ENCODE results near the gene ARPC1B. TPM values are rescaled to one million over a fixed set of nuclear protein-coding genes. Genes with fewer than 3 reads are reported as not detected.

Gene ARPC1B
- total RNA-seq, 4 donors from 2014 or later = 24.7 to 38.7 (median 30.8) TPM

DNA sequence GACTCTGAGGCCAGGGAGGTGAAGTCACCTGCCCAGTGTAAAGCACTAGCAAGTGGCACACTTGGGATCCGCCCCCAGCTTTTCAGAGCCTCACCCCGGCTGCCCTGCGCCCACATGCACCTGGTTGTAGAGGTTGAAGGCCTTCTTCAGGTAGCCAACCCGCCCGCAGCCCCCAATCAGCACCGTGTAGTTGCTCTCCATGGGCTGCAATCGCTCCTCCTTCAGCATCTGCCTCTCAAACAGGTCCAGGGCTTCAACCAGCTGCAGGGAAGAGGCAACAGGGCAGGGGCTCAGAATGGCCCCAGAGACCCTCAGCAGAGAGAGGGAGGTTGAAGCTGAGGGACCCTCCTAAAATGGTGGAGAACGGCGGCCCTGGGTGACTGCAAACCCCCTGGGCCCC lies 58.6 kb downstream of the ARPC1B start:
- Histone ChIP-seq H3K4me1 (peaks cover 7% of the 10 kb centered on the region in 2 donors), H3K4me3 (no peak overlapping the region), H3K27me3 (no peaks in the 10 kb centered on the region), H3K27ac (no peak overlapping the region), H3K36me3 (peaks cover 0 to 64% of the 10 kb centered on the region in 2 donors), H3K9me3 (no peaks in the 10 kb centered on the region)
- in situ Hi-C loops (cut with MboI; ENCODE audit: low sequenced_read_pairs in 4 of 4) (no loop called here), intact Hi-C loops (cut with DNase I; ENCODE audit: low total_unique reads) (no loop called here)
- no peak for TF ChIP-seq POLR2A (IDR thresholded peaks at IDR 0.05)
- TF ChIP-seq, protein P1, sequence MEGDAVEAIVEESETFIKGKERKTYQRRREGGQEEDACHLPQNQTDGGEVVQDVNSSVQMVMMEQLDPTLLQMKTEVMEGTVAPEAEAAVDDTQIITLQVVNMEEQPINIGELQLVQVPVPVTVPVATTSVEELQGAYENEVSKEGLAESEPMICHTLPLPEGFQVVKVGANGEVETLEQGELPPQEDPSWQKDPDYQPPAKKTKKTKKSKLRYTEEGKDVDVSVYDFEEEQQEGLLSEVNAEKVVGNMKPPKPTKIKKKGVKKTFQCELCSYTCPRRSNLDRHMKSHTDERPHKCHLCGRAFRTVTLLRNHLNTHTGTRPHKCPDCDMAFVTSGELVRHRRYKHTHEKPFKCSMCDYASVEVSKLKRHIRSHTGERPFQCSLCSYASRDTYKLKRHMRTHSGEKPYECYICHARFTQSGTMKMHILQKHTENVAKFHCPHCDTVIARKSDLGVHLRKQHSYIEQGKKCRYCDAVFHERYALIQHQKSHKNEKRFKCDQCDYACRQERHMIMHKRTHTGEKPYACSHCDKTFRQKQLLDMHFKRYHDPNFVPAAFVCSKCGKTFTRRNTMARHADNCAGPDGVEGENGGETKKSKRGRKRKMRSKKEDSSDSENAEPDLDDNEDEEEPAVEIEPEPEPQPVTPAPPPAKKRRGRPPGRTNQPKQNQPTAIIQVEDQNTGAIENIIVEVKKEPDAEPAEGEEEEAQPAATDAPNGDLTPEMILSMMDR (IDR thresholded peaks at IDR 0.05 in 4 of 5, conservative IDR thresholded peaks at IDR 0.05 in 1 of 5) = no peak
- ATAC-seq = no peak
- no peak for DNase-seq

- Histone ChIP-seq H3K4me1 (peaks cover 28 to 37% of the 10 kb centered on the region in 2 donors), H3K36me3 (peaks cover 0 to 25% of the 10 kb centered on the region in 2 donors), H3K9me3 (no peaks in the 10 kb centered on the region), H3K4me3 (peak overlapping the region; percentile 83 to 99 (median 96)), H3K27me3 (no peaks in the 10 kb centered on the region), H3K27ac (peak overlapping the region; percentile 92 to 98 (median 96))
- in situ Hi-C loops (cut with MboI; ENCODE audit: low sequenced_read_pairs in 4 of 4) (no loop called here), intact Hi-C loops (cut with DNase I; ENCODE audit: low total_unique reads) (loop anchor here (1.0 to 2.0 kb wide), 3 partner anchors 29 to 67 kb away; partner anchors contain the start of genes ATP5MF, BUD31, PDAP1 and ZKSCAN5)
- ATAC-seq (peak; percentile 31 to 44), DNase-seq (no peak)
- TF ChIP-seq, protein P1 (IDR thresholded peaks at IDR 0.05 in 4 of 5, conservative IDR thresholded peaks at IDR 0.05 in 1 of 5) = no peak
- TF ChIP-seq POLR2A (IDR thresholded peaks at IDR 0.05) = no peak
These were observed 63.5 kb downstream of the ARPC1B start for GRCh38 chr7:99437946-99438572.

GRCh38 chr7:99438573-99439480 lies 64.3 kb downstream of the ARPC1B start, which contains the start of the genes CPSF4 and PTCD1:
Gene CPSF4, plus strand, starts transcription at chr7:99438943. Its CDS starts 140 bp downstream, at chr7:99439083.
Gene PTCD1, minus strand, starts transcription at chr7:99438798. Its CDS starts 3,556 bp downstream, at chr7:99435242.
- Histone ChIP-seq H3K9me3 (no peaks in the 10 kb centered on the region), H3K27me3 (no peaks in the 10 kb centered on the region), H3K4me1 (peaks cover 28 to 37% of the 10 kb centered on the region in 2 donors), H3K27ac (peak within 1 kb of the TSS; percentile 92 to 98 (median 96)), H3K4me3 (peak within 1 kb of the TSS; percentile 83 to 99 (median 96)), H3K36me3 (peaks cover 0 to 25% of the 10 kb centered on the region in 2 donors)
- in situ Hi-C loops (cut with MboI; ENCODE audit: low sequenced_read_pairs in 4 of 4) = no loop called here
- DNase-seq (peak; percentile 95 to 96), ATAC-seq (peak; percentile 94 to 97)
- intact Hi-C loops (cut with DNase I; ENCODE audit: low total_unique reads) = loop anchor here (1.0 to 2.0 kb wide), 3 partner anchors 28 to 66 kb away; partner anchors contain the start of genes ATP5MF, BUD31, PDAP1 and ZKSCAN5
- peak; percentile 78 to 85 for TF ChIP-seq POLR2A (IDR thresholded peaks at IDR 0.05)
- TF ChIP-seq, protein P1 (IDR thresholded peaks at IDR 0.05 in 4 of 5, conservative IDR thresholded peaks at IDR 0.05 in 1 of 5) = no peak

- Histone ChIP-seq H3K4me3 (peak overlapping the region; percentile 83 to 99 (median 96)), H3K9me3 (no peaks in the 10 kb centered on the region), H3K27ac (peak overlapping the region in 2 of 4 donors; percentile 92 to 98), H3K36me3 (peaks cover 5 to 21% of the 10 kb centered on the region in 2 donors), H3K4me1 (peaks cover 28 to 37% of the 10 kb centered on the region in 2 donors), H3K27me3 (no peaks in the 10 kb centered on the region)
- TF ChIP-seq, protein P1 (IDR thresholded peaks at IDR 0.05 in 4 of 5, conservative IDR thresholded peaks at IDR 0.05 in 1 of 5) = no peak
- no peak for TF ChIP-seq POLR2A (IDR thresholded peaks at IDR 0.05)
- intact Hi-C loops (cut with DNase I; ENCODE audit: low total_unique reads) (no loop called here), in situ Hi-C loops (cut with MboI; ENCODE audit: low sequenced_read_pairs in 4 of 4) (no loop called here)
- no peak for DNase-seq
- no peak for ATAC-seq
These were observed 65.7 kb downstream of the ARPC1B start for GRCh38 chr7:99440195-99440594.

Other genes starting within 250 kb of the ARPC1B start
- 10 to 100 TPM; 15.4 to 44.8 (median 18.3) TPM for gene SMURF1, start 230.6 kb upstream of the ARPC1B start, total RNA-seq
- gene KPNA7, start 166.6 kb upstream of the ARPC1B start, total RNA-seq = not detected
- not detected for gene MYH16, start 101.9 kb upstream of the ARPC1B start, total RNA-seq
- 10 to 100 TPM; 37.0 to 58.8 (median 44.1) TPM for gene ARPC1A, start 48.8 kb upstream of the ARPC1B start, total RNA-seq
- gene PDAP1, start 33.9 kb downstream of the ARPC1B start, total RNA-seq = 100 to 1,000 TPM in 3 of 4 donors, 10 to 100 TPM in 1; 81.7 to 258 (median 198) TPM
- 10 to 100 TPM; 23.3 to 46.8 (median 28.0) TPM for gene BUD31, start 34.2 kb downstream of the ARPC1B start, total RNA-seq
- gene PTCD1, start 64.1 kb downstream of the ARPC1B start, total RNA-seq = 10 to 100 TPM in 2 of 4 donors, 1 to 10 TPM in 2; 7.8 to 14.1 (median 10.9) TPM
- 10 to 100 TPM; 21.4 to 40.4 (median 26.1) TPM for gene CPSF4, start 64.2 kb downstream of the ARPC1B start, total RNA-seq
- gene ATP5MF, start 91.4 kb downstream of the ARPC1B start, total RNA-seq = 1,000 to 10,000 TPM; 2,310 to 4,128 (median 2,801) TPM
- 1 to 10 TPM; 1.2 to 2.8 (median 1.4) TPM for gene ZNF789, start 98.2 kb downstream of the ARPC1B start, total RNA-seq
- 10 to 100 TPM; 14.2 to 19.2 (median 15.7) TPM for gene ZNF394, start 125.6 kb downstream of the ARPC1B start, total RNA-seq
- gene ZKSCAN5, start 129.9 kb downstream of the ARPC1B start, total RNA-seq = 10 to 100 TPM in 3 of 4 donors, 1 to 10 TPM in 1; 7.3 to 12.3 (median 10.5) TPM
- 1 to 10 TPM; 2.3 to 5.7 (median 3.8) TPM for gene FAM200A, start 177.4 kb downstream of the ARPC1B start, total RNA-seq
- gene ZNF655, start 183.9 kb downstream of the ARPC1B start, total RNA-seq = 10 to 100 TPM; 41.5 to 85.1 (median 56.5) TPM
- gene TMEM225B, start 223.5 kb downstream of the ARPC1B start, total RNA-seq = not detected
- 1 to 10 TPM; 6.0 to 7.9 (median 7.2) TPM for gene ZSCAN25, start 242.2 kb downstream of the ARPC1B start, total RNA-seq